Hepatocyte (in vitro differentiated cells): Measurements from ENCODE around the gene C2orf68.

ENCODE experiments used
- EZH2 ChIP-seq: fragments of 200-600 bp; sonication (generic); IDR thresholded peaks from 2 replicates; pipeline ENCODE4 v1.6.1; 2016; ENCODE audit warnings: antibody characterized with exemption, mild to moderate bottlenecking, borderline replicate concordance
- EZH2phosphoT487 ChIP-seq: fragments of 200-600 bp; sonication (generic); IDR thresholded peaks from one replicate; pipeline ENCODE4 v1.6.1; 2018; ENCODE audit warnings: antibody characterized with exemption, mild to moderate bottlenecking, low read depth, moderate library complexity; ENCODE audit not compliant: unreplicated experiment, severe bottlenecking
- TF ChIP-seq, protein P1 (sequence below): fragments of 200-600 bp; sonication (generic); IDR thresholded peaks from 2 replicates; pipeline ENCODE4 v1.5.1; 2016; ENCODE audit warnings: antibody characterized with exemption, mild to moderate bottlenecking; ENCODE audit not compliant: poor library complexity

GRCh38 chr2:85635011-85635410 lies 23.1 kb upstream of the C2orf68 start:
- TF ChIP-seq, protein P1, sequence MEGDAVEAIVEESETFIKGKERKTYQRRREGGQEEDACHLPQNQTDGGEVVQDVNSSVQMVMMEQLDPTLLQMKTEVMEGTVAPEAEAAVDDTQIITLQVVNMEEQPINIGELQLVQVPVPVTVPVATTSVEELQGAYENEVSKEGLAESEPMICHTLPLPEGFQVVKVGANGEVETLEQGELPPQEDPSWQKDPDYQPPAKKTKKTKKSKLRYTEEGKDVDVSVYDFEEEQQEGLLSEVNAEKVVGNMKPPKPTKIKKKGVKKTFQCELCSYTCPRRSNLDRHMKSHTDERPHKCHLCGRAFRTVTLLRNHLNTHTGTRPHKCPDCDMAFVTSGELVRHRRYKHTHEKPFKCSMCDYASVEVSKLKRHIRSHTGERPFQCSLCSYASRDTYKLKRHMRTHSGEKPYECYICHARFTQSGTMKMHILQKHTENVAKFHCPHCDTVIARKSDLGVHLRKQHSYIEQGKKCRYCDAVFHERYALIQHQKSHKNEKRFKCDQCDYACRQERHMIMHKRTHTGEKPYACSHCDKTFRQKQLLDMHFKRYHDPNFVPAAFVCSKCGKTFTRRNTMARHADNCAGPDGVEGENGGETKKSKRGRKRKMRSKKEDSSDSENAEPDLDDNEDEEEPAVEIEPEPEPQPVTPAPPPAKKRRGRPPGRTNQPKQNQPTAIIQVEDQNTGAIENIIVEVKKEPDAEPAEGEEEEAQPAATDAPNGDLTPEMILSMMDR = no peak
- TF ChIP-seq EZH2 (no peak), EZH2phosphoT487 (no peak)
